Brain microvascular endothelial cell (primary cell): Measurements from ENCODE around the gene SOS1.

Source experiments
- DNase-seq: peaks from one replicate; pipeline ENCODE4 v3.0.0-alpha.2; 2020
- H3K27ac ChIP-seq: fragments of 250-450 bp; sonication (Bioruptor Pico); 2 replicates; pipeline ENCODE4 v1.5.1; 2020; ENCODE audit warnings: mild to moderate bottlenecking, moderate library complexity
- H3K27me3 ChIP-seq: fragments of 250-450 bp; sonication (Bioruptor Pico); replicated peaks from 2 replicates; pipeline ENCODE4 v1.5.1; 2020; ENCODE audit warnings: mild to moderate bottlenecking
- H3K36me3 ChIP-seq: fragments of 250-450 bp; sonication (Bioruptor Pico); replicated peaks from 2 replicates; pipeline ENCODE4 v1.5.1; 2020; ENCODE audit warnings: mild to moderate bottlenecking
- H3K4me3 ChIP-seq: 2 replicates; pipeline ENCODE4 v1.5.1; 2011; ENCODE audit warnings: low read depth, mild to moderate bottlenecking, control low read depth, low read length, moderate library complexity
- in situ Hi-C: cut with HindIII; loops from 2 replicates; pipeline ENCODE4 v1.10.0; 2017; ENCODE audit warnings: low sequenced_read_pairs, low pct_ligation_motif_present
- TF ChIP-seq, protein P1 (sequence below): IDR thresholded peaks from 2 replicates; pipeline ENCODE4 v1.5.1; 2011; ENCODE audit warnings: low read depth, mild to moderate bottlenecking, moderate library complexity, low read length, control low read depth, inconsistent platforms; ENCODE audit errors: missing control alignments

SOS1 gene

DNA sequence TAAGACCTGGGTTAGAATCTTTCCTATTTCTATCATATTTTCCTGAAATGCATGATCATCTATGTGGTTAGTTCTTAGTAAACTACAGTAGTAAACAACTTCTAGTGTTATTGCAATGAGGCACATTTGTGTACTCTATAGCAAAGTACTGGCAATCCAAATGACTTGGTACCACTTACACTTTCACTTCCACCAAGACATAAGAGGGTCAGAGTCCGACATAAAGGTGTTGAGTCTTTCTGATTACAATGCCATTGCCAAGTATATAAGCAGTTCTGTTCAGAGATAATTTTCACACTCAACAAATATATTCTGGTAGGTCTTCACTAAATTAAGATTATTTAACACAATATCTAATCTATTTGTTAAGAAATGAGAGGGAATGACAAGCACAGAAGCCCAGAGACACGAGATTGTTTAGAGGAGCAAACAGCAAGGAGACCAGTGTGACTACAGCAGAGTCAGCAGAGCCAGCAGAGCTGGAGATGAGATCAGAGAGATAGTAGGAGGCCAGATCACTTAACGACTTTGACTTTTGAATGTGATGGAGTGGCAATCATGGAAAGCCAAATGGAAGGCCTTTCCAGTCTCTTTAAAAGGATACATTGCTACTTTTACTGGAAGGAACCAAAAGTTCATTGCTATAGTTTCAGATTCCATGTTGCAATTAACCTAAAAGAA is 27.5 kb downstream of the SOS1 start:
- no peak for DNase-seq
- no peak overlapping the region for H3K27ac ChIP-seq

DNA sequence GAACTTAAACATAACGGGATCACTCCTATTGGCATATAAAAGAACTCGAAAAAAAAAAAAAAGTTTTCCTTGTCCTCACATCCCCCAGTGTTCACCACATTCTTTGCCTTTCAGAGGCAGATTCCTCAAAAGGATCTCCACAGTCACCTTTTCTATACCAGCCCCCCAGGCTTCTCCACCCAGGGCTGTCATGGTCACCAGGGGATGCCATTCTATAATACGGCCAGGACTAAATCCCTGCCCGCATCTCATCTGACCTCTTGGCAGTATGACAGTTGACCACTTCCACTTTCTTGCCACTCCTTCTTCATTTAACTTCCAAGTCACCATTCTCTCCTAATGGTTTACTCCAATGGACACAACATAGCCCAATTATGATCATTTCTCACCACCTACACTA is 29.3 kb downstream of the SOS1 start:
- H3K27me3 ChIP-seq = no peaks in the 10 kb centered on the region
- no peak overlapping the region for H3K4me3 ChIP-seq
- H3K27ac ChIP-seq = no peak overlapping the region
- H3K36me3 ChIP-seq = no peaks in the 10 kb centered on the region
- TF ChIP-seq, protein P1, sequence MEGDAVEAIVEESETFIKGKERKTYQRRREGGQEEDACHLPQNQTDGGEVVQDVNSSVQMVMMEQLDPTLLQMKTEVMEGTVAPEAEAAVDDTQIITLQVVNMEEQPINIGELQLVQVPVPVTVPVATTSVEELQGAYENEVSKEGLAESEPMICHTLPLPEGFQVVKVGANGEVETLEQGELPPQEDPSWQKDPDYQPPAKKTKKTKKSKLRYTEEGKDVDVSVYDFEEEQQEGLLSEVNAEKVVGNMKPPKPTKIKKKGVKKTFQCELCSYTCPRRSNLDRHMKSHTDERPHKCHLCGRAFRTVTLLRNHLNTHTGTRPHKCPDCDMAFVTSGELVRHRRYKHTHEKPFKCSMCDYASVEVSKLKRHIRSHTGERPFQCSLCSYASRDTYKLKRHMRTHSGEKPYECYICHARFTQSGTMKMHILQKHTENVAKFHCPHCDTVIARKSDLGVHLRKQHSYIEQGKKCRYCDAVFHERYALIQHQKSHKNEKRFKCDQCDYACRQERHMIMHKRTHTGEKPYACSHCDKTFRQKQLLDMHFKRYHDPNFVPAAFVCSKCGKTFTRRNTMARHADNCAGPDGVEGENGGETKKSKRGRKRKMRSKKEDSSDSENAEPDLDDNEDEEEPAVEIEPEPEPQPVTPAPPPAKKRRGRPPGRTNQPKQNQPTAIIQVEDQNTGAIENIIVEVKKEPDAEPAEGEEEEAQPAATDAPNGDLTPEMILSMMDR = no peak
- no peak for DNase-seq
- in situ Hi-C loops = no loop called here

More for the DNA sequence above, 27.5 kb downstream of the SOS1 start:
- Histone ChIP-seq H3K36me3 (no peaks in the 10 kb centered on the region), H3K27me3 (no peaks in the 10 kb centered on the region), H3K4me3 (no peak overlapping the region)
- TF ChIP-seq, protein P1 = no peak
- in situ Hi-C loops = no loop called here

DNA sequence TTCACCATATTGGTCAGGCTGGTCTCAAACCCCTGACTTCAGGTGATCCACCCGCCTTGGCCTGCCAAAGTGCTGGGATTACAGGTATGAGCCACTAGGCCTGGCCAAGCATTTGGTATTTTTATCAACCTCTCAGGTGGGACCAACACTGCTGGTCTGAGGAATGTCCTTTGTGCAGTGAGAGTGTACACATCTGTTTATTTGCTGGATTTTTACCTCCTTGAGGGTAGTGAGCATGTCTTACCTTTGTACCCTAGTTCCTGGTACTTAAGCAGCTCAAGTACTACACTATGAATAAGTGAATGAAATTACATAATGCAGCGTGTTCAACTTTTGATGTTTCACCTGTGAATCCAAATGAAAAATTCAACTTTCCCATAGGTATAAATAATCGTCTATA is 29.8 kb downstream of the SOS1 start:
- no peaks in the 10 kb centered on the region for H3K27me3 ChIP-seq
- no peaks in the 10 kb centered on the region for H3K36me3 ChIP-seq
- H3K27ac ChIP-seq = no peak overlapping the region
- DNase-seq = no peak
- H3K4me3 ChIP-seq = no peak overlapping the region
- TF ChIP-seq, protein P1 = no peak
- in situ Hi-C loops = no loop called here

DNA sequence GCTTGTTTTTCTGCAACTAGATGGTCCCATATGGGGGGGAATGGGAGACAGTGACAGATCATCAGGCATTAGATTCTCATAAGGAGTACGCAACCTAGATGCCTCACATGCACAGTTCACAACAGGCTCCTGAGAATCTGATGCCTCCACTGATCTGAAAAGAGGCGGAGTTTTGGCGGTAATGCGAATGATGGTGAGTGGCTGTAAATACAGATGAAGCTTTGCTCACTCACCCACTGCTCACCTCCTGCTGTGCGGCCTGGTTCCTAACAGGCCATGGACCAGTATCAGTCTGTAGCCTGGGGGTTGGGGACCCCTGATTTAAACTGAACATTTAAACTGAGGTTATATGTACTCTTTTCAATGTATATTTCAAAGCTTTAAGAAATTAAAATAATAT is 40.7 kb downstream of the SOS1 start:
- no peaks in the 10 kb centered on the region for H3K36me3 ChIP-seq
- H3K4me3 ChIP-seq = no peak overlapping the region
- in situ Hi-C loops = no loop called here
- no peak overlapping the region for H3K27ac ChIP-seq
- no peaks in the 10 kb centered on the region for H3K27me3 ChIP-seq
- TF ChIP-seq, protein P1 = no peak
- no peak for DNase-seq

DNA sequence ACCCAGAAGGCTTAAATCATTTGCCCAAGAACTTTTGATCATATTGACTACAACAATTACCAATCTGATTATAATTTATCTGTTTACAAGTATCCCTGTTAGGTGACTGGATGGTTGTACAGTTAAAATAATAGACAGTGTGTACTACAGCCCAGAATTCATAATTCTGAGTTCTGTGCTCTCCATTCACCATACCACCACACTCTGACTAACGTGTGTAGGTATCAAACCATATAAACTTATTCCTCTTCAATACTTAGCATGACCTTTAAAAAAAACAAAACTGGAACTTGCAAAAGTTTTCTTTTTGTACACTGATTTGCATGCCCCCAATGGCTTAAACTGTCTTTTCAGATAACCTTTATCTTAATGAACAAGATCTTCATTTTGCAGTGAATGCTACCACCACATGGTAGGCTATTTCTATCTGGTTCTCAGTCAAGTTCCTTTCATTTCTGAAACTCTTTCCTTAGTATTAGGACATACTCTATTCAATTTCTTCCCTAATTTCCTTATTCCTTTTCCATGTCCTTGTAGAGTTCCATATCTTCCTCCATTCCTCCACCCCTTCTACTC is 50.9 kb downstream of the SOS1 start:
- TF ChIP-seq, protein P1 = no peak
- DNase-seq = no peak
- Histone ChIP-seq H3K4me3 (no peak overlapping the region), H3K27ac (no peak overlapping the region), H3K36me3 (no peaks in the 10 kb centered on the region), H3K27me3 (no peaks in the 10 kb centered on the region)
- in situ Hi-C loops = loop anchor here (25.0 kb wide), 1 partner anchor 167 kb away; the partner anchor contains the start of gene CDKL4
